IMR-90 (cell line): Measurements from ENCODE around the gene TRIM66.

Source experiments
- BHLHE40 ChIP-seq: fragments of 150-350 bp; IDR thresholded peaks from 2 replicates; pipeline ENCODE4 v1.6.1; 2016; ENCODE audit warnings: mild to moderate bottlenecking, low read depth, low read length
- CEBPB ChIP-seq: IDR thresholded peaks from 2 replicates; pipeline ENCODE4 v1.6.1; 2012; ENCODE audit warnings: low read depth, low read length, improper control_type of control experiment
- CHD1 ChIP-seq: IDR thresholded peaks from 2 replicates; pipeline ENCODE4 v1.6.1; 2012; ENCODE audit warnings: low read depth, low read length, improper control_type of control experiment
- FOS ChIP-seq: fragments of 150-350 bp; IDR thresholded peaks from 2 replicates; pipeline ENCODE4 v1.6.1; 2016; ENCODE audit warnings: low read depth, low read length
- MAFK ChIP-seq: IDR thresholded peaks from 2 replicates; pipeline ENCODE4 v1.6.1; 2012; ENCODE audit warnings: low read depth, low read length, improper control_type of control experiment
- MXI1 ChIP-seq: IDR thresholded peaks from 2 replicates; pipeline ENCODE4 v1.6.1; 2012; ENCODE audit warnings: low read depth, mild to moderate bottlenecking, low read length, moderate library complexity, borderline replicate concordance
- NFE2L2 ChIP-seq: fragments of 150-350 bp; IDR thresholded peaks from 2 replicates; pipeline ENCODE4 v1.6.1; 2016; ENCODE audit warnings: low read depth, mild to moderate bottlenecking, low read length
- POLR2A ChIP-seq: IDR thresholded peaks from 2 replicates; pipeline ENCODE4 v1.6.1; 2012; ENCODE audit warnings: mild to moderate bottlenecking, low read depth, low read length
- RAD21 ChIP-seq: IDR thresholded peaks from 2 replicates; pipeline ENCODE4 v1.6.1; 2012; ENCODE audit warnings: low read length, improper control_type of control experiment
- RCOR1 ChIP-seq: IDR thresholded peaks from 2 replicates; pipeline ENCODE4 v1.6.1; 2012; ENCODE audit warnings: mild to moderate bottlenecking, low read length, improper control_type of control experiment; ENCODE audit not compliant: insufficient replicate concordance
- RFX5 ChIP-seq: IDR thresholded peaks from 2 replicates; pipeline ENCODE4 v1.8.0; 2012; ENCODE audit warnings: low read depth, mild to moderate bottlenecking, low read length, moderate library complexity
- TF ChIP-seq, protein P1 (sequence below): conservative IDR thresholded peaks from 2 replicates; pipeline ENCODE4 v1.5.1; 2012; ENCODE audit warnings: mild to moderate bottlenecking, low read depth, low read length, improper control_type of control experiment
- TF ChIP-seq, protein P2 (sequence below): fragments of 150-350 bp; IDR thresholded peaks from 2 replicates; pipeline ENCODE4 v1.6.1; 2016; ENCODE audit warnings: low read depth, mild to moderate bottlenecking, low read length, moderate library complexity, borderline replicate concordance

DNA sequence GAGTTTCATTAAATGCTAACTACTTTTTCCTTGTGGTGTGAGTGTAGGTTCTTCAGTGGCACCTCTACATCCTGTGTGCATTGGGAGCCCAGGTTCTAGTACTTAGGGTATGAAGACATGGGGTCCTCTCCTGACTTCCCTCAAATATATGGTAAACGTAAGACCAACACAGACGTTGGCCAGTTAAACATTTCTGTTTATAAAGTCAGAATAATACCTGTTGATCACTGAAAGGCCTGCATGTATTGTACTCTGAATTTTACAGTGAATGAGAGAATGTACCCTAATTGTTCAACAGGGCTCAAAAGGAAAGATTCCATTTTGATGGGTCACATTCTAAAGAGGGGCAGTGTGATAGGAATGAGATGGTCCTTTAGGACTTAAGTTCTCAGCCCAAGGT lies 3.4 kb upstream of the TRIM66 start:
- TF ChIP-seq, protein P1, sequence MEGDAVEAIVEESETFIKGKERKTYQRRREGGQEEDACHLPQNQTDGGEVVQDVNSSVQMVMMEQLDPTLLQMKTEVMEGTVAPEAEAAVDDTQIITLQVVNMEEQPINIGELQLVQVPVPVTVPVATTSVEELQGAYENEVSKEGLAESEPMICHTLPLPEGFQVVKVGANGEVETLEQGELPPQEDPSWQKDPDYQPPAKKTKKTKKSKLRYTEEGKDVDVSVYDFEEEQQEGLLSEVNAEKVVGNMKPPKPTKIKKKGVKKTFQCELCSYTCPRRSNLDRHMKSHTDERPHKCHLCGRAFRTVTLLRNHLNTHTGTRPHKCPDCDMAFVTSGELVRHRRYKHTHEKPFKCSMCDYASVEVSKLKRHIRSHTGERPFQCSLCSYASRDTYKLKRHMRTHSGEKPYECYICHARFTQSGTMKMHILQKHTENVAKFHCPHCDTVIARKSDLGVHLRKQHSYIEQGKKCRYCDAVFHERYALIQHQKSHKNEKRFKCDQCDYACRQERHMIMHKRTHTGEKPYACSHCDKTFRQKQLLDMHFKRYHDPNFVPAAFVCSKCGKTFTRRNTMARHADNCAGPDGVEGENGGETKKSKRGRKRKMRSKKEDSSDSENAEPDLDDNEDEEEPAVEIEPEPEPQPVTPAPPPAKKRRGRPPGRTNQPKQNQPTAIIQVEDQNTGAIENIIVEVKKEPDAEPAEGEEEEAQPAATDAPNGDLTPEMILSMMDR, result no peak
- TF ChIP-seq MXI1, result no peak
- TF ChIP-seq MAFK, result no peak
- no peak for TF ChIP-seq POLR2A
- TF ChIP-seq NFE2L2, result no peak
- no peak for TF ChIP-seq BHLHE40
- no peak for TF ChIP-seq RAD21
- TF ChIP-seq CEBPB, result no peak
- no peak for TF ChIP-seq FOS
- no peak for TF ChIP-seq RCOR1
- no peak for TF ChIP-seq CHD1
- no peak for TF ChIP-seq RFX5
- TF ChIP-seq, protein P2, sequence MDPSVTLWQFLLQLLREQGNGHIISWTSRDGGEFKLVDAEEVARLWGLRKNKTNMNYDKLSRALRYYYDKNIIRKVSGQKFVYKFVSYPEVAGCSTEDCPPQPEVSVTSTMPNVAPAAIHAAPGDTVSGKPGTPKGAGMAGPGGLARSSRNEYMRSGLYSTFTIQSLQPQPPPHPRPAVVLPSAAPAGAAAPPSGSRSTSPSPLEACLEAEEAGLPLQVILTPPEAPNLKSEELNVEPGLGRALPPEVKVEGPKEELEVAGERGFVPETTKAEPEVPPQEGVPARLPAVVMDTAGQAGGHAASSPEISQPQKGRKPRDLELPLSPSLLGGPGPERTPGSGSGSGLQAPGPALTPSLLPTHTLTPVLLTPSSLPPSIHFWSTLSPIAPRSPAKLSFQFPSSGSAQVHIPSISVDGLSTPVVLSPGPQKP, result no peak
